Breast epithelium (tissue), 3 donors: ENCODE measurements around the gene ABCA6.

Source experiments
- CTCF ChIP-seq, 3 donors: fragments of 450-650 bp; IDR thresholded peaks; one replicate each; pipeline ENCODE4 v1.5.1; 2016 to 2017; ENCODE audit warnings: antibody characterized with exemption in 3 of 3, mild to moderate bottlenecking in 3 of 3, moderate library complexity in 3 of 3
- POLR2A ChIP-seq: fragments of 450-650 bp; IDR thresholded peaks from one replicate; pipeline ENCODE4 v1.6.1; 2016; ENCODE audit warnings: antibody characterized with exemption, mild to moderate bottlenecking, moderate library complexity

GRCh38 chr17:69175625-69176456 is 34.1 kb upstream of the ABCA6 start:
- TF ChIP-seq CTCF (IDR thresholded peaks at IDR 0.05): no peak
- TF ChIP-seq POLR2A: no peak
